22Rv1 (cell line): ENCODE results near the gene ATG13.

Experiments
- H3K27ac ChIP-seq: fragments of 450-650 bp; 2 replicates; pipeline ENCODE4 v1.5.1; 2017
- ZFX ChIP-seq: fragments of 450-650 bp; IDR thresholded peaks from 2 replicates; pipeline ENCODE4 v1.6.1; 2017; ENCODE audit warnings: antibody characterized with exemption, borderline replicate concordance
- TF ChIP-seq, protein P1 (sequence below): fragments of 450-650 bp; IDR thresholded peaks from 2 replicates; pipeline ENCODE4 v1.5.1; 2017; ENCODE audit warnings: mild to moderate bottlenecking

The ATG13 gene

DNA sequence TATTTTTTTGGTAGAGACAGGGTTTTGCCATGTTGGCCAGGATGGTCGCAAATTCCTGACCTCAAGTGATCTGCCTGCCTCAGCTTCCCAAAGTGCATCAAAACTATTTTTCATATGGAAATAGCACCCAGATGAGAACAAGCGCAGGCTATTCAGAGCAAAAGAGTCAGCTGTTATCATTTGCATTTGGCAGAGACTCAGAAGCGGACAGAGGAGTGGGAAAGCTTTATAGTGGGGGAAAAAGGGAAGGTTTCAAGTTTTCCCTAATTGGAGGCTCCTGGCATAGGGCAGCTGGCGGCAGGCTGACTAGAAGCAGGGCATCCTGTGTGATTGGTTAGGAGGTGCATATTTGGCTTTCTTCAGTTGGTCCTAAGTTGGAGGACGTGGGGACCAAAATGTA, 20.2 kb downstream of the ATG13 start:
- TF ChIP-seq ZFX: no peak
- TF ChIP-seq, protein P1, sequence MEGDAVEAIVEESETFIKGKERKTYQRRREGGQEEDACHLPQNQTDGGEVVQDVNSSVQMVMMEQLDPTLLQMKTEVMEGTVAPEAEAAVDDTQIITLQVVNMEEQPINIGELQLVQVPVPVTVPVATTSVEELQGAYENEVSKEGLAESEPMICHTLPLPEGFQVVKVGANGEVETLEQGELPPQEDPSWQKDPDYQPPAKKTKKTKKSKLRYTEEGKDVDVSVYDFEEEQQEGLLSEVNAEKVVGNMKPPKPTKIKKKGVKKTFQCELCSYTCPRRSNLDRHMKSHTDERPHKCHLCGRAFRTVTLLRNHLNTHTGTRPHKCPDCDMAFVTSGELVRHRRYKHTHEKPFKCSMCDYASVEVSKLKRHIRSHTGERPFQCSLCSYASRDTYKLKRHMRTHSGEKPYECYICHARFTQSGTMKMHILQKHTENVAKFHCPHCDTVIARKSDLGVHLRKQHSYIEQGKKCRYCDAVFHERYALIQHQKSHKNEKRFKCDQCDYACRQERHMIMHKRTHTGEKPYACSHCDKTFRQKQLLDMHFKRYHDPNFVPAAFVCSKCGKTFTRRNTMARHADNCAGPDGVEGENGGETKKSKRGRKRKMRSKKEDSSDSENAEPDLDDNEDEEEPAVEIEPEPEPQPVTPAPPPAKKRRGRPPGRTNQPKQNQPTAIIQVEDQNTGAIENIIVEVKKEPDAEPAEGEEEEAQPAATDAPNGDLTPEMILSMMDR: no peak
- H3K27ac ChIP-seq: no peak overlapping the region

DNA sequence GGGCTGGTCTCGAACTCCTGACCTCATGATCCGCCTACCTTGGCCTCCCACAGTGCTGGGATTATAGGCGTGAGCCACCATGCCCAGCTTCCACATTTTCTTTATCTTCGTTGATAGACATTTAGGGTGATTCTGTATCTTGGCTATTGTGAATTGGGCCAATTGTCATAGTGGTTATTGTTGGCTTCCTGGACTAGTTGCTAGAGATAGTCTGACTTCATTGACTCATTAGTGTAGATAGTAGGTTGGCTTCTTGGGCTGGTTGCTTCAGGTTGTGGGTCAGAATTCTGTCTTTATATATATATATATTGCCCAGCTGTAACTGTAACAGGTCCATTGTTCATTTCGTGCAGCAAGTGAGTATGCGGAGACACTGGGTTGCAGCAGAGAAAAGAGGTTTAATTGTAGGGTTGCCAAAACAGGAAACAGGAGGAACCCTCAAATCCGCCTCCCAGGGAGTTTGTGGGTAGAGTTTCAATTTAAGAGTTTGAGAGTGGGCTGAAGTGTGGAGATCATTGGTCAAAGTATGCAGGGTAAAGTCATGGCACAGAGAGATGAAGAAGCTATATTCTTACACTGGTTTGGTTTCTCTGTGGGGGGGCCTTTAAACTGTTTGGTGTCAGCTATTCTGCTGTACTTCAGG, 22.0 kb downstream of the ATG13 start:
- no peak overlapping the region for H3K27ac ChIP-seq
- TF ChIP-seq, protein P1: no peak
- TF ChIP-seq ZFX: no peak

DNA sequence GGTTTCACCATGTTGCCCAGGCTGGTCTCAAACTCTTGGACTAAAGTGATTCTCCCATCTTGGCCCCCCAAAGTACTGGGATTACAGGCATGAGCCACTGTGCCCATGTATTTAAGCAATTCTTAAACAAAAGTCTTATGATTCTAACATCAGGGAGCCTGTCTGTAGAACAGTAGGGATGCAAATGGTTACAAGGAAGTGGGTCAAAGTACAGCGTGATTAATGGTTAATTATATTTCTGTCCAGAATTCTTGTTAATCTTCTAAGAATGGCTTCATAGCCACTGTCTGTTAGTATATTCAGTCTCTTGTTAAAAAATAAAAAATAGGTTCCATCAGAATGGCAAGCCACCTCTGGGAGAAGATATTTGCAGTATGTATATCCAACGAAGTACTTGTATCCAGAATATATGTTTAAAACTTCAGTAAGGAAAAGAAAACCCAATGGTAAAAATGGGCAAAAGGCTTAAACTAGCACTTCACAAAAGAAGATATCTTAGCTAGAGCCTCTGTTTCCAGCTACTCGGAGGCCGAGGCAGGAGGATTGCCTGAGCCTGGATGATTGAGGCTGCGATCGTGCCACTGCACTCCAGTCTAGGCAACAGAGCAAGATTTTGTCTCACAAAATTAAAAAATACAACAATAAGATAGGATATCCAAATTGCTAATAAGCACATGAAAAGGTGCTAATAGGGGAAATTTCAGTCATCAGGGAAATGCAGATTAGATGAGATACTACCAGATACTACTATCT, 22.9 kb downstream of the ATG13 start:
- H3K27ac ChIP-seq: no peak overlapping the region
- no peak for TF ChIP-seq ZFX
- TF ChIP-seq, protein P1: no peak

DNA sequence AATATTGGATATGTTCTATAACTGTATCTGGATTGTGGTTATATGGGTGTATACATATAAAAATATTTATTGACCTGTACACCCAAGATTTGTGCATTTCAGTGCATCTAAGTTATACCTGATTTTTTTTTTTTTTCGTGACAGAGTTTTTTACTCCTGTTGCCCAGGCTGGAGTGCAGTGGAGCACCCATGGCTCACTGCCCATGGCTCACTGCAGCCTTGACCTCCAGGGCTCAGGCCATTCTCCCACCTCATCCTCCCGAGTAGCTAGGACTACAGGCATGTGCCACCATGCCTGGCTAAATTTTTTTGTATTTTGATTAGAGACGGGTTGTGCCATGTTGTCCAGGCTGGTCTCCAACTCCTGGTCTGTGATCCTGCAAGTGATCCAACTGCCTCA, 24.3 kb downstream of the ATG13 start:
- TF ChIP-seq ZFX: no peak
- TF ChIP-seq, protein P1: no peak
- no peak overlapping the region for H3K27ac ChIP-seq

DNA sequence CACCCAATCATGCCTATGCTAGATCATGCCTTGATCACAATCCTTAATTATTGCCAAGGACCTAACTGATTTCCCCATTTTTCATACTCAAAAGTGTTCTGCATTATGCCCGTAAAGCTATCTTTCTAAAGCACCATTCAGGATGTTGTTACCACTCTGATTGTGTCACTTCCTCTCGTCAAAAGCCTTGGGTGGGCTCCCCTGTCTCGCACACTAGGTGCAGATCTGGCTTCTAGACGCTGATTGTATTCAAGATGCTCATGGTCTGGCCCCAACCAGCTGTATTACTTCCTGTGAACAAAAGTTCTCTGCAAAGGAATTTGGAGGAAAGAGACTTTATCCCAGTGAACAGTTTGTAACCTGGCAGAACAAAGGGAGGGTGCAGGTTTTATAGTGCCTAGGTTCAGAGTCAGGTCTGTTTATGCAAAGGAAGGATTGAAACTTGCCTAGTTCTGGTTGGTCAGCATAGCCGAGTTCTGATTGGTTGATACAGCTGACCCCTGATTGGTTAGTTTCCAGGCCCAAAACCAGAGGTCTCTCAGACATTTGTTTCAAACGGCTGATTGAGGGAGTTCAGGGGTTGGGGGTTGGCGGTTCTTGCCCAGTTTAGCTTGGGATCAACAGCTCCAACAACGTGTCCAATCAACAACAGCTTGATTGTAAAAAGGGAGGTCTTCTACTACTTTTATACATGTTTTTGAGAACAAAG, 25.4 kb downstream of the ATG13 start:
- no peak overlapping the region for H3K27ac ChIP-seq
- TF ChIP-seq, protein P1: no peak
- no peak for TF ChIP-seq ZFX

DNA sequence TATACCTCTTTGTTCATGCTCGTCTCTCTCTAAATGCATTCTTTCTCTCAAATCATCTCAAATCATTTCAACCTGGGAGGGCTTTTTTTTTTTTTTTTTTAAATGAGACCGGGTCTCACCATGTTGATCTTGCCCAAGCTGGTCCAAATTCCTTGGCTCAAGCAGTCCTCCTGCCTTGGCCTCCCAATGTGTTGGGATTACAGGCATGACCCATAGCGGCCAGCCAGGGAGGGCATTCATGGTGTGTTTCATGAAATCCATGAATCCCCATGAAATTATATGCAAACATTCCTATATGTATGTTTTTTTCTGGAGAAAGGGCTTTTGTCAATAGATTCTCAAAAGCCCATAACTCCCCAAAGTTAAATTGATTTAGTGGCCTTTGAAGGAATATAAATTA, 26.2 kb downstream of the ATG13 start:
- no peak for TF ChIP-seq ZFX
- TF ChIP-seq, protein P1: no peak
- no peak overlapping the region for H3K27ac ChIP-seq

DNA sequence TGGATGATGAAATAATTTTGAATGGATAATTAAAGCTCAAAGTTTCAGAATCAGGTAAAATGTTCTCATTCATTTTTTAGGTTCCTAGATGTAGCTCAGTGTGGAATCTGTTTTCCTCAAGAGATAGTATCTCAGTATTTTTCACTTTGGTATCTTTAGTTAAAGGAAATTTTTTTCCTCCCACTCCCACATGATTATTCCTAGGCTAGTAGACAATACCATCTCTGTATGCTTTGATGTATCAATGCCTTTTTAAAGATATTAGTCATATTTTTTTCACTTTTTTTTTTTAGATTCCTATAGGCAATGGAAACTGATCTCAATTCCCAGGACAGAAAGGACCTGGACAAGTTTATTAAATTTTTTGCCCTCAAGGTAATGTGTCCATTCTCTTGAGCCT, 26.6 kb downstream of the ATG13 start:
- H3K27ac ChIP-seq: no peak overlapping the region

More for the DNA sequence above, 26.6 kb downstream of the ATG13 start:
- TF ChIP-seq, protein P1: no peak
- no peak for TF ChIP-seq ZFX
